ENCODE results near the gene RGS9BP. TPM values are rescaled to one million over a fixed set of nuclear protein-coding genes. Genes with fewer than 3 reads are reported as not detected.

RGS9BP gene
- total RNA-seq, 1 donor from 2014 or later = not detected

DNA sequence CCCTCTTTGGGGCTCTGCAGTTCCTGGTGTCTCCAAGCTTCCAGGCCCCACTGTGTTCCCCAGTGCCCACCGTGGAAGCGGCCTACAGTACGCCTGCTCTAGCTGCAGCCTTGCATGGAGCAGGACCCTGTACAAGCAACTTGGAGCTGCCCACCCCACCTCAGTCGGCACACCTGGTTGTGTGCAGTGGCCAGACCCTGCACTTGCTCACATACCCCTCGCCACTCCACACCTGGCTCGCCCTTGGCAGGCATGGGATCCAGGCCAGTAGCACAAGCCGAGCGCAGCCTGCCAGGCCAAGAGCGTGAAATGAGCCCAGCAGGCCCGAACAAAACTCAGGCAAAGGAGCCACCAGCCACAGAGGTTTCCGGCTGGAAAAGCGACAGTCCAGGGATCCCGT lies 37.0 kb upstream of the RGS9BP start:
- Mint-ChIP-seq H3K4me3 (no peak overlapping the region), H3K27me3 (ENCODE audit: insufficient read depth, low read depth) (peaks cover 4% of the 10 kb centered on the region), H3K27ac (no peak overlapping the region), H3K36me3 (peaks cover 37% of the 10 kb centered on the region), H3K4me1 (no peaks in the 10 kb centered on the region), H3K9me3 (peaks cover 2% of the 10 kb centered on the region)
- Histone ChIP-seq H3K79me2 (ENCODE audit: low read depth) (no peaks in the 10 kb centered on the region), H3K27me3 (no peaks in the 10 kb centered on the region), H4K20me1 (ENCODE audit: low read depth) (no peaks in the 10 kb centered on the region), H3F3A (ENCODE audit: low read depth) (no peaks in the 10 kb centered on the region), H3K27ac (no peak overlapping the region), H2AFZ (replicated peaks) (no peak overlapping the region), H3K9ac (no peak overlapping the region), H3K4me2 (no peak overlapping the region), H3K4me3 (no peak overlapping the region), H3K4me1 (no peaks in the 10 kb centered on the region), H3K9me3 (ENCODE audit: low read depth) (no peaks in the 10 kb centered on the region), H3K36me3 (no peaks in the 10 kb centered on the region)
- no peak for DNase-seq (ENCODE audit: low spot score)
- TF ChIP-seq, protein P1, sequence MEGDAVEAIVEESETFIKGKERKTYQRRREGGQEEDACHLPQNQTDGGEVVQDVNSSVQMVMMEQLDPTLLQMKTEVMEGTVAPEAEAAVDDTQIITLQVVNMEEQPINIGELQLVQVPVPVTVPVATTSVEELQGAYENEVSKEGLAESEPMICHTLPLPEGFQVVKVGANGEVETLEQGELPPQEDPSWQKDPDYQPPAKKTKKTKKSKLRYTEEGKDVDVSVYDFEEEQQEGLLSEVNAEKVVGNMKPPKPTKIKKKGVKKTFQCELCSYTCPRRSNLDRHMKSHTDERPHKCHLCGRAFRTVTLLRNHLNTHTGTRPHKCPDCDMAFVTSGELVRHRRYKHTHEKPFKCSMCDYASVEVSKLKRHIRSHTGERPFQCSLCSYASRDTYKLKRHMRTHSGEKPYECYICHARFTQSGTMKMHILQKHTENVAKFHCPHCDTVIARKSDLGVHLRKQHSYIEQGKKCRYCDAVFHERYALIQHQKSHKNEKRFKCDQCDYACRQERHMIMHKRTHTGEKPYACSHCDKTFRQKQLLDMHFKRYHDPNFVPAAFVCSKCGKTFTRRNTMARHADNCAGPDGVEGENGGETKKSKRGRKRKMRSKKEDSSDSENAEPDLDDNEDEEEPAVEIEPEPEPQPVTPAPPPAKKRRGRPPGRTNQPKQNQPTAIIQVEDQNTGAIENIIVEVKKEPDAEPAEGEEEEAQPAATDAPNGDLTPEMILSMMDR (IDR thresholded peaks at IDR 0.05) = no peak
- TF ChIP-seq EZH2 (IDR thresholded peaks at IDR 0.05) (no peak), EZH2phosphoT487 (IDR thresholded peaks at IDR 0.05) (no peak)

DNA sequence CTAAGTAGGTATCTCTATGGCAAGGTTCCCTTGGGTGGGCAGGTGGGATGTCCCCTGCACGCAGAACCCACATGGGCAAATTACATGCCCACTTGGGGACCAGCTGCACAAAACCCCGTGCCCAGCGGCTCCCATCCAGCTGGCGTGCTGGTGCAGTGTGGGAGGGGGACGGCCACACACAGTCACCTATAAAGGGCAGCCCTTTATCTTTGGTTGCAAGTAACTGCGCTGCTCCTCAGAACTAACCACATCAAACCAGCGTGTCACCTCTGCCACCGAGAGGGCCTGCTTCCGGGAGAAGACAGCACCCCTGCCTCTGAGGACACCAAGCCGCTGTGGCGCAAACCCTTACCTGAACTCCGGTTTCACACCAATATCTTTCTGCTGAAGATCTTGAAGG lies 32.9 kb upstream of the RGS9BP start:
- Histone ChIP-seq H3K36me3 (no peaks in the 10 kb centered on the region), H3K4me2 (no peak overlapping the region), H3K9ac (no peak overlapping the region), H3K79me2 (ENCODE audit: low read depth) (no peaks in the 10 kb centered on the region), H2AFZ (replicated peaks) (no peak overlapping the region), H3K4me1 (no peaks in the 10 kb centered on the region), H3K4me3 (no peak overlapping the region), H3K9me3 (ENCODE audit: low read depth) (no peaks in the 10 kb centered on the region), H3F3A (ENCODE audit: low read depth) (no peaks in the 10 kb centered on the region), H4K20me1 (ENCODE audit: low read depth) (no peaks in the 10 kb centered on the region), H3K27ac (no peak overlapping the region), H3K27me3 (no peaks in the 10 kb centered on the region)
- peaks cover 2% of the 10 kb centered on the region for H3K27me3 Mint-ChIP-seq (ENCODE audit: insufficient read depth, low read depth)
- peaks cover 2% of the 10 kb centered on the region for H3K9me3 Mint-ChIP-seq
- H3K4me3 Mint-ChIP-seq = no peak overlapping the region
- TF ChIP-seq EZH2 (IDR thresholded peaks at IDR 0.05) (no peak), EZH2phosphoT487 (IDR thresholded peaks at IDR 0.05) (no peak)
- TF ChIP-seq, protein P1 (IDR thresholded peaks at IDR 0.05) = no peak
- H3K36me3 Mint-ChIP-seq = peaks cover 30% of the 10 kb centered on the region
- no peaks in the 10 kb centered on the region for H3K4me1 Mint-ChIP-seq
- DNase-seq (ENCODE audit: low spot score) = no peak
- no peak overlapping the region for H3K27ac Mint-ChIP-seq

DNA sequence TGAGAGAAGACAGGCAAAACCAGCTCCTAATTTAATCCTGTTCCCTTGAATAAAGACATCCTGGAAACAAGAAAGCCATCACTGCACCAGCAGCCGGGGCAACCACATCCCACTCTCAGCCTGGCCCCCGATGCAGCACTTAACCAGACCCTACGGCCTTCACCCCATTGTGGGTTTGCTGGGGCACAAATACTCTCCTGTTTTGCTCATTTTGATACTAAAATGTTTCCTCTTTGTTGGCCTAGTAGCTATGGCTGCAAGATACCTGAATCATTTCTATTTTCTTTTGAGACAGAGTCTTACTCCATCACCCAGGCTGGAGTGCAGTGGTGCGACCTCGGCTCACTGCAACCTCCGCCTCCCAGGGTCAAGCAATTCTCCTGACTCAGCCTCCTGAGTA lies 29.1 kb upstream of the RGS9BP start:
- Histone ChIP-seq H3K36me3 (no peaks in the 10 kb centered on the region), H3K27ac (no peak overlapping the region), H3F3A (ENCODE audit: low read depth) (no peaks in the 10 kb centered on the region), H4K20me1 (ENCODE audit: low read depth) (peaks cover 3% of the 10 kb centered on the region), H3K4me3 (no peak overlapping the region), H3K79me2 (ENCODE audit: low read depth) (no peaks in the 10 kb centered on the region), H3K9ac (no peak overlapping the region), H3K27me3 (no peaks in the 10 kb centered on the region), H3K4me2 (no peak overlapping the region), H3K4me1 (peaks cover 2% of the 10 kb centered on the region), H3K9me3 (ENCODE audit: low read depth) (no peaks in the 10 kb centered on the region), H2AFZ (replicated peaks) (no peak overlapping the region)
- Mint-ChIP-seq H3K4me1 (peaks cover 2% of the 10 kb centered on the region), H3K4me3 (no peak overlapping the region), H3K27me3 (ENCODE audit: insufficient read depth, low read depth) (peaks cover 2% of the 10 kb centered on the region), H3K27ac (no peak overlapping the region), H3K36me3 (peaks cover 18% of the 10 kb centered on the region), H3K9me3 (no peaks in the 10 kb centered on the region)
- no peak for DNase-seq (ENCODE audit: low spot score)
- TF ChIP-seq, protein P1 (IDR thresholded peaks at IDR 0.05) = no peak
- TF ChIP-seq EZH2phosphoT487 (IDR thresholded peaks at IDR 0.05) = no peak
- no peak for TF ChIP-seq EZH2 (IDR thresholded peaks at IDR 0.05)

Data from neural progenitor cell (in vitro differentiated cells).